ENCODE results near the gene RFX4. TPM values are rescaled to one million over a fixed set of nuclear protein-coding genes. Genes with fewer than 3 reads are reported as not detected.

The RFX4 gene
- total RNA-seq, 4 donors from 2014 or later, result not detected

DNA sequence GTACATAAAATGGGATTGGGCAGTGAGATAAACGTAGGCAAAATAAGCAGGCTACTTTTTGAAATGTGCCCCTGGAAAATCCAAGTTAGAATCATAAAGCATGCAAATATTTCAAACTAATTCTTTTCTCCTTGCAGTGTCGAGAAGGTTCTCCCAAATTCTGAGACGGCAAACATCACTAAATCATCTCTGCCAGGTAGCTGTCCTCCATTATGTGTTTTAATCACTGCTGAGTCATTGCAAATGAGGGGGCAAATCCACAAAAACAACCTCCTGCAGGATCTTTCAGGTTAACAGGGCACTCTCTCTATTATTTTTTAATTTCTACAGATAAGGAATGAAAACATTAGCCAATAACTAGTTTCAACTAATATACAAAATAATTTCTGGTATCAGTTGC, 128.5 kb downstream of the RFX4 start:
- WGBS, result 73% methylated on average over 3 of the region's 3 CpGs
- DNase-seq (ENCODE audit: extremely low spot score), result no peak
- Histone ChIP-seq H3K27ac (replicated peaks in 1 of 4) (no peak overlapping the region), H3K4me3 (no peak overlapping the region), H3K4me1 (no peaks in the 10 kb centered on the region), H3K36me3 (no peaks in the 10 kb centered on the region), H3K9me3 (no peaks in the 10 kb centered on the region), H3K27me3 (no peaks in the 10 kb centered on the region)
- TF ChIP-seq POLR2A (IDR thresholded peaks at IDR 0.05; ENCODE audit: low read depth) (no peak), EP300 (IDR thresholded peaks at IDR 0.05) (no peak), POLR2AphosphoS5 (IDR thresholded peaks at IDR 0.05) (no peak)
- TF ChIP-seq, protein P1, sequence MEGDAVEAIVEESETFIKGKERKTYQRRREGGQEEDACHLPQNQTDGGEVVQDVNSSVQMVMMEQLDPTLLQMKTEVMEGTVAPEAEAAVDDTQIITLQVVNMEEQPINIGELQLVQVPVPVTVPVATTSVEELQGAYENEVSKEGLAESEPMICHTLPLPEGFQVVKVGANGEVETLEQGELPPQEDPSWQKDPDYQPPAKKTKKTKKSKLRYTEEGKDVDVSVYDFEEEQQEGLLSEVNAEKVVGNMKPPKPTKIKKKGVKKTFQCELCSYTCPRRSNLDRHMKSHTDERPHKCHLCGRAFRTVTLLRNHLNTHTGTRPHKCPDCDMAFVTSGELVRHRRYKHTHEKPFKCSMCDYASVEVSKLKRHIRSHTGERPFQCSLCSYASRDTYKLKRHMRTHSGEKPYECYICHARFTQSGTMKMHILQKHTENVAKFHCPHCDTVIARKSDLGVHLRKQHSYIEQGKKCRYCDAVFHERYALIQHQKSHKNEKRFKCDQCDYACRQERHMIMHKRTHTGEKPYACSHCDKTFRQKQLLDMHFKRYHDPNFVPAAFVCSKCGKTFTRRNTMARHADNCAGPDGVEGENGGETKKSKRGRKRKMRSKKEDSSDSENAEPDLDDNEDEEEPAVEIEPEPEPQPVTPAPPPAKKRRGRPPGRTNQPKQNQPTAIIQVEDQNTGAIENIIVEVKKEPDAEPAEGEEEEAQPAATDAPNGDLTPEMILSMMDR (IDR thresholded peaks at IDR 0.05), result no peak
- intact Hi-C loops (cut with DNase I), result no loop called here

- Histone ChIP-seq H3K4me3 (no peak overlapping the region), H3K36me3 (no peaks in the 10 kb centered on the region), H3K4me1 (no peaks in the 10 kb centered on the region), H3K9me3 (no peaks in the 10 kb centered on the region), H3K27me3 (no peaks in the 10 kb centered on the region), H3K27ac (replicated peaks in 1 of 4) (no peak overlapping the region)
- intact Hi-C loops (cut with DNase I), result no loop called here
- TF ChIP-seq POLR2AphosphoS5 (IDR thresholded peaks at IDR 0.05) (no peak), EP300 (IDR thresholded peaks at IDR 0.05) (no peak), POLR2A (IDR thresholded peaks at IDR 0.05; ENCODE audit: low read depth) (no peak)
- TF ChIP-seq, protein P1 (IDR thresholded peaks at IDR 0.05), result no peak
- no peak for DNase-seq (ENCODE audit: extremely low spot score)
- WGBS, result 95% methylated on average over 8 of the region's 8 CpGs
Measured at GRCh38 chr12:106712768-106713167, 130.0 kb downstream of the RFX4 start.

DNA sequence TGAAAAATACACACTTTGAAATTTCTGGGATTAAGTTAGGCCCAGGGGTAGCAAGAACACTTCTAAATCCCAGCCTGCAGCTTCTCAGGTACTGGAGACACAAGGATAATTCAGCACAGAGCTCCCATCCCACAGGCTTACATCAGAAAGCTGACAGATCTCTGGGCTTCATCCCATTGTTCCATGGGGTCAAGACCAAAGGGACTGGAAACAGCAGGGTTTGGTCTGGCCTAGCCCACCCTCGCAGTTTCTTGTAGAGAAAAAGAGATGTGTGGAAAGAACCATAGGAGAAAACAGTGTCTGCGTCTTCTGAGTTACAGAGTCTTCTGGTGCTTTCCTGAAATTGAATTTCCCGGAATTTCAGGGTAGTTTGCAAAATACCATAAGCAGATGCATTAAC, 132.1 kb downstream of the RFX4 start:
- H3K4me1 ChIP-seq, result no peaks in the 10 kb centered on the region
- DNase-seq (ENCODE audit: extremely low spot score), result no peak
- no peak overlapping the region for H3K27ac ChIP-seq (replicated peaks in 1 of 4)
- no peaks in the 10 kb centered on the region for H3K27me3 ChIP-seq
- WGBS, result 96% methylated on average over 3 of the region's 3 CpGs
- H3K4me3 ChIP-seq, result no peak overlapping the region
- no peaks in the 10 kb centered on the region for H3K9me3 ChIP-seq
- intact Hi-C loops (cut with DNase I), result no loop called here
- TF ChIP-seq POLR2AphosphoS5 (IDR thresholded peaks at IDR 0.05) (no peak), POLR2A (IDR thresholded peaks at IDR 0.05; ENCODE audit: low read depth) (no peak), EP300 (IDR thresholded peaks at IDR 0.05) (no peak)
- TF ChIP-seq, protein P1 (IDR thresholded peaks at IDR 0.05), result no peak
- H3K36me3 ChIP-seq, result no peaks in the 10 kb centered on the region

- no peak overlapping the region for H3K4me3 ChIP-seq
- intact Hi-C loops (cut with DNase I), result no loop called here
- no peaks in the 10 kb centered on the region for H3K4me1 ChIP-seq
- H3K36me3 ChIP-seq, result no peaks in the 10 kb centered on the region
- H3K27me3 ChIP-seq, result no peaks in the 10 kb centered on the region
- no peaks in the 10 kb centered on the region for H3K9me3 ChIP-seq
- 87% methylated on average over 4 of the region's 4 CpGs for WGBS
- DNase-seq (ENCODE audit: extremely low spot score), result no peak
- H3K27ac ChIP-seq (replicated peaks in 1 of 4), result no peak overlapping the region
- TF ChIP-seq POLR2AphosphoS5 (IDR thresholded peaks at IDR 0.05), result no peak
- TF ChIP-seq EP300 (IDR thresholded peaks at IDR 0.05), result no peak
- TF ChIP-seq, protein P1 (IDR thresholded peaks at IDR 0.05), result no peak
- TF ChIP-seq POLR2A (IDR thresholded peaks at IDR 0.05; ENCODE audit: low read depth), result no peak
Measured at GRCh38 chr12:106715582-106715981, 132.8 kb downstream of the RFX4 start.

- Histone ChIP-seq H3K9me3 (no peaks in the 10 kb centered on the region), H3K27me3 (no peaks in the 10 kb centered on the region), H3K27ac (replicated peaks in 1 of 4) (no peak overlapping the region), H3K36me3 (no peaks in the 10 kb centered on the region), H3K4me3 (no peak overlapping the region), H3K4me1 (no peaks in the 10 kb centered on the region)
- 100% methylated on average over 1 of the region's 2 CpGs for WGBS
- TF ChIP-seq POLR2AphosphoS5 (IDR thresholded peaks at IDR 0.05) (no peak), EP300 (IDR thresholded peaks at IDR 0.05) (no peak), POLR2A (IDR thresholded peaks at IDR 0.05; ENCODE audit: low read depth) (no peak)
- TF ChIP-seq, protein P1 (IDR thresholded peaks at IDR 0.05), result no peak
- intact Hi-C loops (cut with DNase I), result no loop called here
- DNase-seq (ENCODE audit: extremely low spot score), result no peak
Measured at GRCh38 chr12:106717673-106718072, 134.9 kb downstream of the RFX4 start.
